Neural progenitor cell (in vitro differentiated cells): ENCODE measurements around the gene RAB40B.

Experiments used
- EZH2 ChIP-seq: fragments of 200-600 bp; sonication (generic); IDR thresholded peaks from 2 replicates; pipeline ENCODE4 v1.6.1; 2017; ENCODE audit warnings: antibody characterized with exemption, mild to moderate bottlenecking, moderate library complexity
- EZH2phosphoT487 ChIP-seq: fragments of 200-600 bp; sonication (generic); IDR thresholded peaks from 2 replicates; pipeline ENCODE4 v1.6.1; 2017; ENCODE audit warnings: antibody characterized with exemption
- TF ChIP-seq, protein P1 (sequence below): fragments of 200-600 bp; sonication (generic); IDR thresholded peaks from 2 replicates; pipeline ENCODE4 v1.5.1; 2017; ENCODE audit warnings: antibody characterized with exemption, mild to moderate bottlenecking

GRCh38 chr17:82743344-82744219 is 45.1 kb upstream of the RAB40B start:
- TF ChIP-seq, protein P1, sequence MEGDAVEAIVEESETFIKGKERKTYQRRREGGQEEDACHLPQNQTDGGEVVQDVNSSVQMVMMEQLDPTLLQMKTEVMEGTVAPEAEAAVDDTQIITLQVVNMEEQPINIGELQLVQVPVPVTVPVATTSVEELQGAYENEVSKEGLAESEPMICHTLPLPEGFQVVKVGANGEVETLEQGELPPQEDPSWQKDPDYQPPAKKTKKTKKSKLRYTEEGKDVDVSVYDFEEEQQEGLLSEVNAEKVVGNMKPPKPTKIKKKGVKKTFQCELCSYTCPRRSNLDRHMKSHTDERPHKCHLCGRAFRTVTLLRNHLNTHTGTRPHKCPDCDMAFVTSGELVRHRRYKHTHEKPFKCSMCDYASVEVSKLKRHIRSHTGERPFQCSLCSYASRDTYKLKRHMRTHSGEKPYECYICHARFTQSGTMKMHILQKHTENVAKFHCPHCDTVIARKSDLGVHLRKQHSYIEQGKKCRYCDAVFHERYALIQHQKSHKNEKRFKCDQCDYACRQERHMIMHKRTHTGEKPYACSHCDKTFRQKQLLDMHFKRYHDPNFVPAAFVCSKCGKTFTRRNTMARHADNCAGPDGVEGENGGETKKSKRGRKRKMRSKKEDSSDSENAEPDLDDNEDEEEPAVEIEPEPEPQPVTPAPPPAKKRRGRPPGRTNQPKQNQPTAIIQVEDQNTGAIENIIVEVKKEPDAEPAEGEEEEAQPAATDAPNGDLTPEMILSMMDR: no peak
- TF ChIP-seq EZH2 (no peak), EZH2phosphoT487 (no peak)
